ENCODE results near the gene MINAR2.

- no peak for TF ChIP-seq CTCF (conservative IDR thresholded peaks at IDR 0.05)
- TF ChIP-seq ZFX (IDR thresholded peaks at IDR 0.05) = no peak
These were observed 1.3 kb downstream of the MINAR2 start for GRCh38 chr5:129748913-129749880.

Measured in C4-2B (cell line).